ENCODE results near the gene PTPRM.

The PTPRM gene

GRCh38 chr18:8379187-8379941, 812.2 kb downstream of the PTPRM start:
- Histone ChIP-seq H3K36me3 (ENCODE audit: control insufficient read depth, insufficient read depth, low read length) (no peaks in the 10 kb centered on the region), H3K9me3 (ENCODE audit: control insufficient read depth, low read length) (no peaks in the 10 kb centered on the region), H3K27me3 (ENCODE audit: control insufficient read depth, insufficient read depth, low read length, poor library complexity, severe bottlenecking) (no peaks in the 10 kb centered on the region), H3K4me1 (ENCODE audit: control insufficient read depth, insufficient read depth, low read length) (peaks cover 5% of the 10 kb centered on the region), H3K27ac (ENCODE audit: insufficient read depth, low read depth, low read length, poor library complexity, severe bottlenecking) (no peak overlapping the region), H3K4me3 (ENCODE audit: insufficient read depth, low read depth, low read length) (no peak overlapping the region)
- WGBS, 2 experiments = 94 to 98% methylated on average over 18 of the region's 19 CpGs

- Histone ChIP-seq H3K4me3 (ENCODE audit: insufficient read depth, low read depth, low read length) (no peak overlapping the region), H3K27ac (ENCODE audit: insufficient read depth, low read depth, low read length, poor library complexity, severe bottlenecking) (no peak overlapping the region), H3K36me3 (ENCODE audit: control insufficient read depth, insufficient read depth, low read length) (no peaks in the 10 kb centered on the region), H3K9me3 (ENCODE audit: control insufficient read depth, low read length) (no peaks in the 10 kb centered on the region), H3K27me3 (ENCODE audit: control insufficient read depth, insufficient read depth, low read length, poor library complexity, severe bottlenecking) (no peaks in the 10 kb centered on the region), H3K4me1 (ENCODE audit: control insufficient read depth, insufficient read depth, low read length) (peaks cover 5% of the 10 kb centered on the region)
- 97 to 99% methylated on average over 1 of the region's 2 CpGs for WGBS, 2 experiments
These were observed 812.9 kb downstream of the PTPRM start for GRCh38 chr18:8380006-8380405.

GRCh38 chr18:8380926-8381325, 813.8 kb downstream of the PTPRM start:
- Histone ChIP-seq H3K9me3 (ENCODE audit: control insufficient read depth, low read length) (no peaks in the 10 kb centered on the region), H3K27ac (ENCODE audit: insufficient read depth, low read depth, low read length, poor library complexity, severe bottlenecking) (no peak overlapping the region), H3K4me3 (ENCODE audit: insufficient read depth, low read depth, low read length) (no peak overlapping the region), H3K4me1 (ENCODE audit: control insufficient read depth, insufficient read depth, low read length) (peaks cover 5% of the 10 kb centered on the region), H3K36me3 (ENCODE audit: control insufficient read depth, insufficient read depth, low read length) (no peaks in the 10 kb centered on the region), H3K27me3 (ENCODE audit: control insufficient read depth, insufficient read depth, low read length, poor library complexity, severe bottlenecking) (no peaks in the 10 kb centered on the region)
- 93 to 98% methylated on average over 2 of the region's 2 CpGs for WGBS, 2 experiments

GRCh38 chr18:8381821-8382459, 814.8 kb downstream of the PTPRM start:
- H3K9me3 ChIP-seq (ENCODE audit: control insufficient read depth, low read length) = no peaks in the 10 kb centered on the region
- no peaks in the 10 kb centered on the region for H3K27me3 ChIP-seq (ENCODE audit: control insufficient read depth, insufficient read depth, low read length, poor library complexity, severe bottlenecking)
- no peak overlapping the region for H3K27ac ChIP-seq (ENCODE audit: insufficient read depth, low read depth, low read length, poor library complexity, severe bottlenecking)
- peaks cover 5% of the 10 kb centered on the region for H3K4me1 ChIP-seq (ENCODE audit: control insufficient read depth, insufficient read depth, low read length)
- no peaks in the 10 kb centered on the region for H3K36me3 ChIP-seq (ENCODE audit: control insufficient read depth, insufficient read depth, low read length)
- WGBS, 2 experiments = 88 to 92% methylated on average over 9 of the region's 9 CpGs
- H3K4me3 ChIP-seq (ENCODE audit: insufficient read depth, low read depth, low read length) = no peak overlapping the region

- H3K27me3 ChIP-seq (ENCODE audit: control insufficient read depth, insufficient read depth, low read length, poor library complexity, severe bottlenecking) = no peaks in the 10 kb centered on the region
- H3K27ac ChIP-seq (ENCODE audit: insufficient read depth, low read depth, low read length, poor library complexity, severe bottlenecking) = no peak overlapping the region
- no peaks in the 10 kb centered on the region for H3K36me3 ChIP-seq (ENCODE audit: control insufficient read depth, insufficient read depth, low read length)
- H3K4me3 ChIP-seq (ENCODE audit: insufficient read depth, low read depth, low read length) = no peak overlapping the region
- peaks cover 5% of the 10 kb centered on the region for H3K4me1 ChIP-seq (ENCODE audit: control insufficient read depth, insufficient read depth, low read length)
- H3K9me3 ChIP-seq (ENCODE audit: control insufficient read depth, low read length) = no peaks in the 10 kb centered on the region
- 88 to 92% methylated on average over 4 of the region's 4 CpGs for WGBS, 2 experiments
These were observed 818.3 kb downstream of the PTPRM start for GRCh38 chr18:8385400-8385799.

GRCh38 chr18:8386669-8387380, 819.7 kb downstream of the PTPRM start:
- WGBS, 2 experiments = 81 to 86% methylated on average over 11 to 13 of the region's 13 CpGs
- Histone ChIP-seq H3K4me3 (ENCODE audit: insufficient read depth, low read depth, low read length) (no peak overlapping the region), H3K27ac (ENCODE audit: insufficient read depth, low read depth, low read length, poor library complexity, severe bottlenecking) (no peak overlapping the region), H3K9me3 (ENCODE audit: control insufficient read depth, low read length) (no peaks in the 10 kb centered on the region), H3K4me1 (ENCODE audit: control insufficient read depth, insufficient read depth, low read length) (peaks cover 3% of the 10 kb centered on the region), H3K36me3 (ENCODE audit: control insufficient read depth, insufficient read depth, low read length) (no peaks in the 10 kb centered on the region), H3K27me3 (ENCODE audit: control insufficient read depth, insufficient read depth, low read length, poor library complexity, severe bottlenecking) (no peaks in the 10 kb centered on the region)

- Histone ChIP-seq H3K9me3 (ENCODE audit: control insufficient read depth, low read length) (no peaks in the 10 kb centered on the region), H3K4me1 (ENCODE audit: control insufficient read depth, insufficient read depth, low read length) (no peaks in the 10 kb centered on the region), H3K4me3 (ENCODE audit: insufficient read depth, low read depth, low read length) (no peak overlapping the region), H3K27me3 (ENCODE audit: control insufficient read depth, insufficient read depth, low read length, poor library complexity, severe bottlenecking) (no peaks in the 10 kb centered on the region), H3K27ac (ENCODE audit: insufficient read depth, low read depth, low read length, poor library complexity, severe bottlenecking) (no peak overlapping the region), H3K36me3 (ENCODE audit: control insufficient read depth, insufficient read depth, low read length) (no peaks in the 10 kb centered on the region)
- 68 to 69% methylated on average over 14 of the region's 14 CpGs for WGBS, 2 experiments
These were observed 822.5 kb downstream of the PTPRM start for GRCh38 chr18:8389391-8390340.

- Histone ChIP-seq H3K27ac (ENCODE audit: insufficient read depth, low read depth, low read length, poor library complexity, severe bottlenecking) (no peak overlapping the region), H3K9me3 (ENCODE audit: control insufficient read depth, low read length) (no peaks in the 10 kb centered on the region), H3K4me1 (ENCODE audit: control insufficient read depth, insufficient read depth, low read length) (no peaks in the 10 kb centered on the region), H3K27me3 (ENCODE audit: control insufficient read depth, insufficient read depth, low read length, poor library complexity, severe bottlenecking) (no peaks in the 10 kb centered on the region), H3K4me3 (ENCODE audit: insufficient read depth, low read depth, low read length) (no peak overlapping the region), H3K36me3 (ENCODE audit: control insufficient read depth, insufficient read depth, low read length) (no peaks in the 10 kb centered on the region)
- 90 to 100% methylated on average over 1 to 2 of the region's 2 CpGs for WGBS, 2 experiments
These were observed 824.0 kb downstream of the PTPRM start for GRCh38 chr18:8391068-8391467.

- no peaks in the 10 kb centered on the region for H3K27me3 ChIP-seq (ENCODE audit: control insufficient read depth, insufficient read depth, low read length, poor library complexity, severe bottlenecking)
- no peak overlapping the region for H3K27ac ChIP-seq (ENCODE audit: insufficient read depth, low read depth, low read length, poor library complexity, severe bottlenecking)
- H3K9me3 ChIP-seq (ENCODE audit: control insufficient read depth, low read length) = no peaks in the 10 kb centered on the region
- H3K4me3 ChIP-seq (ENCODE audit: insufficient read depth, low read depth, low read length) = no peak overlapping the region
- H3K4me1 ChIP-seq (ENCODE audit: control insufficient read depth, insufficient read depth, low read length) = no peaks in the 10 kb centered on the region
- 89 to 90% methylated on average over 7 of the region's 7 CpGs for WGBS, 2 experiments
- H3K36me3 ChIP-seq (ENCODE audit: control insufficient read depth, insufficient read depth, low read length) = no peaks in the 10 kb centered on the region
These were observed 829.1 kb downstream of the PTPRM start for GRCh38 chr18:8396254-8396653.

Measured in ectodermal cell (in vitro differentiated cells).